HG02798 (cell line): ENCODE data around the gene ROPN1L.
"Not testable (repeated sequence)": the region's sequence is repeated elsewhere in the genome, so short reads cannot be mapped to it uniquely, and the experiment has no call there.

ENCODE experiments used
- ATAC-seq: cut with Tn5 transposase; IDR thresholded peaks from one replicate; pipeline ENCODE4 v1.9.1; 2021; ENCODE audit warnings: mild to moderate bottlenecking; ENCODE audit not compliant: unreplicated experiment, poor library complexity

ROPN1L gene

GRCh38 chr5:10441083-10441991, at the start of gene ROPN1L:
Gene ROPN1L, plus strand, starts transcription at chr5:10441879. Its CDS starts 289 bp downstream, at chr5:10442168.
- peak; percentile 99 for ATAC-seq

GRCh38 chr5:10392567-10393328, 48.9 kb upstream of the ROPN1L start:
- ATAC-seq, result not testable (repeated sequence)

DNA sequence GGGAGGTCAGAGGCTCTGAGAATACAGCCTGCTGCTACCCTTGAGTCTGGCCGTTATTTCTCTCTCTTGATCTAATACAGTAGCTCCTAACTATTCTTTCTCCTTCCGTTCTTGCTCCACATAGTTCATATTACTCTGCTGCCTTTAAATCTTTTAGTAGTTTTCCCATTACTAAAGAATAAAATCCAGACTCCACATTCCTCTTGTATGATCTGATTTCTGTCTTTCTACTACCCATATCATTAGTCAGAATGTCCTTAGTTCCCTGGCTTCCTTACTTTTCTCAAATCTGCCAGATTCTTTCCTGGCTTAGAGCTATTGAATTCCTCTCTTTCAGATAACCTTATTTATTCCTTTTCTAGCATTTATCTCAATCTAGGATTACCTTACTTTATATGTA, 48.2 kb upstream of the ROPN1L start:
- no peak for ATAC-seq

GRCh38 chr5:10396552-10396951, 45.1 kb upstream of the ROPN1L start:
- ATAC-seq, result no peak

DNA sequence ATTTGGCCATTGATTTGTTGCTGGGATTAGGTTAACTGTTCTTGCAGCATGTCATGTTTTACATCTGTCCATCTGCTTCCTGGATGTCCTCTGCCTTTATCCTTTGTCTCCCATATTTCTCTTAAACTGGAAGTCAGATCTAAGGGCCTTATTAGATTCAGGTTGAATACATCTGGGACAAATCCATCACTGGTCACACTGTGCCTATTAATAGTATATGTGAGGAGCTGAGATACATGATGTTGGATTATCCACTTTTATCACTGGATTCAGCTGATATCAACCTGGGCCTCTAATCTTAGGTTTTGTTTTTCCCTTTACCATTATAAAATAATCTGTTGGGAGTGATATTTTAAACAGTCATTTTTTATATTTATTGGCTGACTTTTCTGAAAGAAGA, 41.8 kb upstream of the ROPN1L start:
- no peak for ATAC-seq

DNA sequence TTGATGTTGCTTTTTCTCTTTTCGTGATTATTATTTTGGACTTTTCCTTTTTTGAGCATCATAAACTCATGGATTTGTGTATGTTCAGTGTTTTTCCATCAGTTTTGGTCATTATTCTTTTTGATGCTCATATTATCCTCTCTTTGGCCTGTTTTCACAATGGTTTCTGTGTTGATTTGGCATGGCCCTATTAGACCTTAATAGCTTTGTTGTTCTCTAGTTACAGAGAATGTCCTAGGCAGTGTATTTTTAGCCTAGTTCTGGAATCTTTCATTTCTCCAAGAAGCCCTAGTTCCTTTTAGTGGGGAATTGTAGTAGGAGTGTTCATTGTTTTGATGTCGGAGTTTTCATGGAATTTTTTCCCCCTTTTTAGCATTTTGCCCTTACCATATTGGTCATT, 41.3 kb upstream of the ROPN1L start:
- ATAC-seq, result no peak

GRCh38 chr5:10400831-10401230, 40.8 kb upstream of the ROPN1L start:
- no peak for ATAC-seq

- no peak for ATAC-seq
Measured at GRCh38 chr5:10401498-10401897, 40.2 kb upstream of the ROPN1L start.

DNA sequence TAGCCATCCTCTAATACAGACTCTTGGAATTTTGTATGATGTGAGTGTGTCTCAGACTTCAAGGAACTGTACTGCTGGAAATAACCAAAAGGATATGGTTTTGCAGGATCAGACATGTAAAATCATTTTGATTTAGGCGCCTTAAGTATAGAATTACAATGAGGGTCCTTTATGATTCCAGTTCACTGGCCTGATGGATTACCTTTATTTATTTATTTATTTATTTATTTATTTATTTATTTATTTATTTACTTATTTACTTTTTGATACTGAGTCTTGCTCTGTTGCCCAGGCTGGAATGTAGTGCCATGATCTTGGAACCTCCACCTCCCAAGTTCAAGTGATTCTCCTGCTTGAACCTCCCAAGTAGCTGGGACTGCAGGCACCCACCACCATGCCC, 37.9 kb upstream of the ROPN1L start:
- no peak for ATAC-seq

- ATAC-seq, result no peak
Measured at GRCh38 chr5:10406651-10407050, 35.0 kb upstream of the ROPN1L start.

DNA sequence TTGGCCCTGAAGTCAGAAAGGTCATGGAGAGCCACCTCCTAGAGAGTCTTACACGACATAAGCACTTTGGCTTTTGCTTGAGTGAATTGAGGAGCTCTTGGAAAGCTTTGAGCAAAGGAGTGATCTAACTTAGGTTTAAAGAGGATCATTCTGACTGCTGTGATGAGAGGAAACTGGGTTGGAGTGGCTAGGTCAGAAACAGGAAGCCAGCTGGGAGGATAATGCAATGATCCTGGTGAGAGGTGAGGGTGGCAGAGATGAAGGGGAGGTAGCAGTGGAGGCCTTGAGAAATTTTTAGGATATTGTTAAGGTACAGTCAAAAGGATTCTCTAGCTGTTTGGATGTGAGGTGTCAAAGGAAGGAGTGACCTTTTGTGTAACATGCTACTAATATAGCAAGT, 32.2 kb upstream of the ROPN1L start:
- ATAC-seq, result no peak

DNA sequence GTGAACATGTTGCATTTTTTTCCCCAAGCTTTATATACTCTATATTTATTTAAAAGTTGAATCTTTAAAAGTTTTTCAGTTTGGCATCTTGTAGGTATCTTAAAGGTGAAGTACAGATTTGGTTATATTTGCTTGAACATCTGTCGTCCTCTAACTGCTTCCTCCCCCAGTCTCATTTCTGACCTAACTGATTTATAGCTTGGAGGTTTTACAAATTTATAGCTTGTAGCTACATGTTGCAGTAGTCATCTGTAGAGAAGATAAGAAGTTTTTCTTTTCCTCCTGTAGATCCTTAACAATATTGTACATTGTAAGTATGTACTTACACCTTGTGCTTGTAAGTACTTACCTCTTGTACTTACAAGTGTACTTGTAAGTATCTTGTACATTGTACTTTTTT, 31.0 kb upstream of the ROPN1L start:
- no peak for ATAC-seq

- ATAC-seq, result no peak
Measured at GRCh38 chr5:10411336-10411735, 30.3 kb upstream of the ROPN1L start.

DNA sequence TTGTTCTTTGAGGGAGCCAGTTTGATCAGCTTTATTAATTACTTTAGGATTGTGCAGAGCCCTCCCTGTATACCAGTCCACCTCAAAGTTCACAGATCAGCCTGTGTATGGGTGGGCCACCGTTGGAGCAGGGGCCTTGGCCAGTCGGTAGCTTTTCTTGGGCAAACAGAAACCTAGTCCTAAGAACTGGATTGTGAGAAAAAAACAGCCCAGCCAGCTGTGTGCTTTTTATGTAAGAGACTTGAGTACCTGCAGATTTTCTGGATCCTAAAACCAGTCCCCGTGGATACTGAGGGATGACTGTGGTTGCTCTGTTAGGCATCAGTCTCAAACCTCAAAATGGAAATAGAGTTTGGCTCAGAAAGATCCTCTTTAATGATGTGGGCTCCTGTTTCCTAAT, 24.8 kb upstream of the ROPN1L start:
- no peak for ATAC-seq

GRCh38 chr5:10418654-10419345, 22.9 kb upstream of the ROPN1L start:
- ATAC-seq, result peak; percentile 64

- no peak for ATAC-seq
Measured at GRCh38 chr5:10420468-10420867, 21.2 kb upstream of the ROPN1L start.

GRCh38 chr5:10420932-10421331, 20.7 kb upstream of the ROPN1L start:
- no peak for ATAC-seq

DNA sequence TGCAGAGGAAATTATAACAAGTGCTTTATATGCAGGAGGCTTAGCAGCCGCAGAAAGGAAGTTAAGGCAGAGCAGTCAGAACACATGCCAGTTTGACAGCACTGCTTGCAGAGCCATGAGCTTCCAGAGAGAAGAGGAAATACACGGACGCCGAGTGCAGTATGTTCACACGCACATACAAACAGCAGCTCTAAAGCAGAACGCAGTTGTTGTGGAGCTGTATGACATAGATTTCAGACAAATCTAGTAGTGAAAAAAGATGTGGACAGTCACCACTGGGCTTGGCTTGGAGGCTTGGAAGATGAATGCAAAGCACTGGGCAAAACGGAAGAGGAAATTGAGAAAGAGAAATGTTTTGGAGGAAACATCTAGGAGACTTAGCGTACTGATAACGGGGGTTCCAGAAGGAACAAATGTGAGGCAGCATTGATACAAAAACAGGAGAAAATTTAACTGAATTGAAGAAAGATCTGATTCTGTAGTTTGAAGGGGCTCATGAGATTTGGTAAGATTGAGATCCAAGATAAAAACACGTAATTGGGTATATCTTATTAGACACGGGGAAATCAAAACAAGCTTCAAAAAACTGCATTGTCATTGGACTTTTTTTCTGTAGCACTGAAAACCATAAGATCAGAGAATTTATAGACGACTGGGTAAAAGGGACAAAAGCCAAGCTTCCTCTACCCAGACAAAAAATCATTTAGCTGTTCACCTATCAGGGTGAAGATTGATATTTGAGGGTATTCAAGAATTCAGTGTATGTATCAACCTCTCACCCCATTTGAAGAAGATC, 19.6 kb upstream of the ROPN1L start:
- no peak for ATAC-seq

- no peak for ATAC-seq
Measured at GRCh38 chr5:10423022-10423421, 18.7 kb upstream of the ROPN1L start.

DNA sequence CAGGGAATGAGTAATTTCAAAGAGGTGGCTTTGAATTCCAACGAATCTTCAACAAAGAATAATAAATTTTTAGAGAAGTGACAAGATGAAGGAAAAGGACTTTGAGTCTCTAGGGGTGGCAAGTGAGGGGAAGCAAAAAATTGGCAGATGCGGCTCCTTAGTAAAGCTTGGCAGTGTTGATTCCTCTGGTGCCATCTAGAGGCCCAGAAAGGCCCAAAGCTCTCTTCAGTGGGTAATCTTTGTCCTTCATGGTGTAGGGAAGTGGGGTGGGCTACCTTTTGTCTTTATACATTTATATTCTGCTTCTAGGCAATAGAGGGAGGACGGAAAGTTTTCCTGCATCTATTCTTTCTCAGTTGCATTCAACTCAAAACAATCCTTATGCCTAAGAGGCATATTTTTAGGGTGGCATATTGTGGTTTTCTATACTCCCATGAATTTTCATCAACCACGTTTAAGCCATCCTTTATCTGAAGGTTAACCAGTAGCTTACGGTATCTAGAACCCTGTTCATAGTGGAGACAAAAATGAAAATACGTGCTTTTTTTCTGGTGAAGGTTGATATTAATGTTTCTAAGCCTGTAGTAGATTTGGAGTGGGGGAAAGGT, 17.5 kb upstream of the ROPN1L start:
- no peak for ATAC-seq
